ENCODE measurements around the gene FERMT1.

GRCh38 chr20:6086868-6087267 is 36.0 kb downstream of the FERMT1 start:
- no peak for TF ChIP-seq CTCF (conservative IDR thresholded peaks at IDR 0.05; ENCODE audit: low read depth, low read length)
- no peak for TF ChIP-seq EZH2 (IDR thresholded peaks at IDR 0.05; ENCODE audit: low read length, unreplicated experiment)

All from PC-3 (cell line).